ENCODE data around the gene RHOU. TPM values are rescaled to one million over a fixed set of nuclear protein-coding genes. Genes with fewer than 3 reads are reported as not detected.

Gene RHOU
- total and polyA plus RNA-seq, 2 donors (not counting 3 experiments of a cell fraction or from before 2014, with no cell fraction given), result 0.04 to 0.40 TPM

GRCh38 chr1:228778466-228778865 is 43.2 kb downstream of the RHOU start:
- ChIA-PET POLR2A (no interaction called here), CTCF (interaction anchor here (0.8 kb wide), 1 partner anchor 449 kb away, joined by 3 read pairs; no protein-coding TSS in a partner anchor)
- H3K36me3 ChIP-seq (ENCODE audit: control insufficient read depth in 2 of 2, extremely low read depth in 1 of 2, insufficient read depth in 2 of 2, low read length in 2 of 2), result no peaks in the 10 kb centered on the region
- H3K9ac ChIP-seq (replicated peaks; ENCODE audit: extremely low read depth, insufficient read depth, low read length), result no peak overlapping the region
- H4K20me1 ChIP-seq (replicated peaks; ENCODE audit: control insufficient read depth, extremely low read depth, insufficient read depth, low read length), result no peaks in the 10 kb centered on the region
- no peak overlapping the region for H2AFZ ChIP-seq (ENCODE audit: low read depth, low read length)
- dilution Hi-C loops (cut with MboI; ENCODE audit: extremely low pct_ligation_motif_present, low sequenced_read_pairs) (no loop called here), intact Hi-C loops (cut with micrococcal nuclease) (no loop called here)
- no peak overlapping the region for H3K4me2 ChIP-seq (ENCODE audit: insufficient read depth, low read length)
- H3K79me2 ChIP-seq (ENCODE audit: control insufficient read depth, insufficient read depth, low read length), result no peaks in the 10 kb centered on the region
- DNase-seq (ENCODE audit: low read depth, low spot score) (no peak), FAIRE-seq (no peak)
- TF ChIP-seq GATA2 (IDR thresholded peaks at IDR 0.05; ENCODE audit: insufficient read depth, insufficient read length, low read depth, low read length), result no peak
- TF ChIP-seq FOS (IDR thresholded peaks at IDR 0.05; ENCODE audit: borderline replicate concordance, insufficient read depth, low read length), result no peak
- TF ChIP-seq POLR2AphosphoS5 (IDR thresholded peaks at IDR 0.05; ENCODE audit: insufficient read depth, low read depth, low read length), result no peak
- TF ChIP-seq MYC (IDR thresholded peaks at IDR 0.05; ENCODE audit: low read depth, low read length), result no peak
- TF ChIP-seq EZH2 (IDR thresholded peaks at IDR 0.05; ENCODE audit: borderline replicate concordance, low read depth, low read length, severe bottlenecking), result no peak
- TF ChIP-seq POLR2A (IDR thresholded peaks at IDR 0.05; ENCODE audit: low read depth, low read length), result no peak
- TF ChIP-seq CTCF (IDR thresholded peaks at IDR 0.05; ENCODE audit: extremely low read depth in 1 of 2, insufficient read depth in 1 of 2, low read depth in 1 of 2, low read length in 2 of 2), result no peak
- TF ChIP-seq MAX (IDR thresholded peaks at IDR 0.05; ENCODE audit: insufficient read depth, insufficient read length), result no peak
- no peak for TF ChIP-seq JUN (IDR thresholded peaks at IDR 0.05; ENCODE audit: borderline replicate concordance, insufficient read depth, insufficient read length, low read depth)
- no peak overlapping the region for H3K4me3 ChIP-seq (replicated peaks in 1 of 3; ENCODE audit: insufficient read depth in 1 of 3, low read depth in 1 of 3, low read length in 3 of 3)
- no peaks in the 10 kb centered on the region for H3K9me1 ChIP-seq (replicated peaks; ENCODE audit: control insufficient read depth, extremely low read depth, insufficient read depth, low read length)
- no peak overlapping the region for H3K27ac ChIP-seq (ENCODE audit: insufficient read depth, low read depth, low read length)
- no peaks in the 10 kb centered on the region for H3K27me3 ChIP-seq (ENCODE audit: control insufficient read depth in 2 of 2, insufficient read depth in 2 of 2, low read length in 2 of 2)
- no TSS peak for BruUV-seq (replicated peaks)
- no peaks in the 10 kb centered on the region for H3K9me3 ChIP-seq (replicated peaks; ENCODE audit: control insufficient read depth, insufficient read depth, low read length)
- H3K4me1 ChIP-seq (ENCODE audit: control insufficient read depth, extremely low read depth, insufficient read depth, low read length), result no peaks in the 10 kb centered on the region

Data from endothelial cell of umbilical vein (primary cell).